KG1 (cell line): ENCODE measurements around the gene SIGLEC1.

ENCODE experiments used
- DNase-seq: peaks from one replicate; lab custom pipeline; 2025; lab: John Stamatoyannopoulos, UW

SIGLEC1 gene

GRCh38 chr20:3744806-3745685, 32.6 kb upstream of the SIGLEC1 start:
- no peak for DNase-seq

- no peak for DNase-seq
Measured at GRCh38 chr20:3744037-3744436, 31.6 kb upstream of the SIGLEC1 start.

GRCh38 chr20:3743251-3743650, 30.9 kb upstream of the SIGLEC1 start:
- DNase-seq = no peak

- no peak for DNase-seq
Measured at GRCh38 chr20:3741836-3742458, 29.5 kb upstream of the SIGLEC1 start.

- no peak for DNase-seq
Measured at GRCh38 chr20:3740615-3741301, 28.4 kb upstream of the SIGLEC1 start.

- no peak for DNase-seq
Measured at GRCh38 chr20:3739926-3740451, 27.6 kb upstream of the SIGLEC1 start.

GRCh38 chr20:3739054-3739925, 26.9 kb upstream of the SIGLEC1 start:
- no peak for DNase-seq

GRCh38 chr20:3738111-3739053, 26.0 kb upstream of the SIGLEC1 start:
- DNase-seq = no peak

- DNase-seq = no peak
Measured at GRCh38 chr20:3735768-3736167, 23.4 kb upstream of the SIGLEC1 start.

GRCh38 chr20:3734111-3734843, 21.9 kb upstream of the SIGLEC1 start:
- no peak for DNase-seq

- no peak for DNase-seq
Measured at GRCh38 chr20:3733119-3733995, 21.0 kb upstream of the SIGLEC1 start.

GRCh38 chr20:3732327-3733118, 20.1 kb upstream of the SIGLEC1 start, which contains the start of gene HSPA12B:
TSS of gene HSPA12B (plus strand) at chr20:3732685. CDS start at chr20:3738675, 5,990 bp downstream.
- no peak for DNase-seq

- DNase-seq = no peak
Measured at GRCh38 chr20:3731944-3732326, 19.5 kb upstream of the SIGLEC1 start.

GRCh38 chr20:3730803-3731672, 18.6 kb upstream of the SIGLEC1 start:
- DNase-seq = no peak

- no peak for DNase-seq
Measured at GRCh38 chr20:3729811-3730540, 17.6 kb upstream of the SIGLEC1 start.

- no peak for DNase-seq
Measured at GRCh38 chr20:3729378-3729777, 17.0 kb upstream of the SIGLEC1 start.
